ENCODE measurements around the gene ZC3H14. TPM values are rescaled to one million over a fixed set of nuclear protein-coding genes. Genes with fewer than 3 reads are reported as not detected.
A peak's percentile ranks its signal among the peaks of the same experiment; 100 is the strongest.

ZC3H14 gene
- total RNA-seq, 1 donor from 2014 or later = 62.2 TPM

GRCh38 chr14:88554457-88555286 is 8.2 kb upstream of the ZC3H14 start, which contains the start of gene PTPN21:
PTPN21 (minus strand) TSS chr14:88555007; CDS start chr14:88550417, 4,590 bp downstream.
- Histone ChIP-seq H3K36me3 (peaks cover 4 to 5% of the 10 kb centered on the region in 2 donors), H3K4me3 (peak within 1 kb of the TSS; percentile 93 to 94), H3K27me3 (no peaks in the 10 kb centered on the region), H3K9me3 (no peaks in the 10 kb centered on the region), H3K4me1 (peaks cover 9 to 16% of the 10 kb centered on the region in 2 donors), H3K27ac (peak within 1 kb of the TSS; percentile 90 to 96)
- peak in 1 of 2 donors; percentile 88 for DNase-seq (ENCODE audit: low spot score in 2 of 2)
- intact Hi-C loops (cut with DNase I) = loop anchor here (2.0 to 10.0 kb wide), 6 partner anchors 62 to 1700 kb away; partner anchors contain the start of genes GALC, PSMC1, SPATA7 and TDP1
- TF ChIP-seq CTCF (IDR thresholded peaks at IDR 0.05) = no peak

- H3K27me3 ChIP-seq = no peaks in the 10 kb centered on the region
- intact Hi-C loops (cut with DNase I) = loop anchor here (5.0 to 10.0 kb wide), 2 partner anchors 169 to 1698 kb away; partner anchors contain the start of genes PSMC1 and SPATA7
- peaks cover 0 to 7% of the 10 kb centered on the region in 2 donors for H3K4me1 ChIP-seq
- H3K4me3 ChIP-seq = no peak overlapping the region
- H3K27ac ChIP-seq = no peak overlapping the region
- TF ChIP-seq CTCF (IDR thresholded peaks at IDR 0.05) = no peak
- DNase-seq (ENCODE audit: low spot score in 2 of 2) = no peak
- H3K9me3 ChIP-seq = no peaks in the 10 kb centered on the region
- no peaks in the 10 kb centered on the region for H3K36me3 ChIP-seq
These were observed 6.3 kb upstream of the ZC3H14 start for GRCh38 chr14:88556581-88556980.

- no peaks in the 10 kb centered on the region for H3K27me3 ChIP-seq
- H3K27ac ChIP-seq = no peak overlapping the region
- peak in 1 of 3 experiments; percentile 22 for TF ChIP-seq CTCF (IDR thresholded peaks at IDR 0.05)
- H3K4me1 ChIP-seq = peaks cover 6% of the 10 kb centered on the region in 2 donors
- no peak overlapping the region for H3K4me3 ChIP-seq
- no peaks in the 10 kb centered on the region for H3K36me3 ChIP-seq
- H3K9me3 ChIP-seq = no peaks in the 10 kb centered on the region
- DNase-seq (ENCODE audit: low spot score in 2 of 2) = no peak
- intact Hi-C loops (cut with DNase I) = loop anchor here (5.0 to 10.0 kb wide), 2 partner anchors 173 to 1695 kb away; partner anchors contain the start of genes PSMC1 and SPATA7
These were observed 3.0 kb upstream of the ZC3H14 start for GRCh38 chr14:88559852-88560251.

GRCh38 chr14:88562532-88562830 is 356 bp upstream of the ZC3H14 start:
- no peak for TF ChIP-seq CTCF (IDR thresholded peaks at IDR 0.05)
- peak overlapping the region; percentile 80 to 90 for H3K27ac ChIP-seq
- peaks cover 4 to 6% of the 10 kb centered on the region in 2 donors for H3K4me1 ChIP-seq
- intact Hi-C loops (cut with DNase I) = no loop called here
- H3K4me3 ChIP-seq = peak overlapping the region; percentile 93 to 94
- H3K27me3 ChIP-seq = no peaks in the 10 kb centered on the region
- DNase-seq (ENCODE audit: low spot score in 2 of 2) = no peak
- H3K36me3 ChIP-seq = peaks cover 0 to 3% of the 10 kb centered on the region in 2 donors
- no peaks in the 10 kb centered on the region for H3K9me3 ChIP-seq

- TF ChIP-seq CTCF (IDR thresholded peaks at IDR 0.05) = no peak
- H3K4me1 ChIP-seq = peaks cover 4 to 6% of the 10 kb centered on the region in 2 donors
- intact Hi-C loops (cut with DNase I) = loop anchor here (1.0 kb wide), 1 partner anchor 72 kb away; no protein-coding TSS in a partner anchor
- peak overlapping the region; percentile 93 to 94 for H3K4me3 ChIP-seq
- DNase-seq (ENCODE audit: low spot score in 2 of 2) = no peak
- peak overlapping the region in 1 of 2 donors; percentile 80 for H3K27ac ChIP-seq
- H3K36me3 ChIP-seq = peaks cover 11 to 15% of the 10 kb centered on the region in 2 donors
- no peaks in the 10 kb centered on the region for H3K27me3 ChIP-seq
- no peaks in the 10 kb centered on the region for H3K9me3 ChIP-seq
These were observed 1.0 kb downstream of the ZC3H14 start for GRCh38 chr14:88563845-88564244.
